WTC11 (cell line): ENCODE results near the gene KRTAP20-3. TPM values are rescaled to one million over a fixed set of nuclear protein-coding genes. Genes with fewer than 3 reads are reported as not detected.

ENCODE experiments used
- ATAC-seq: fragments of 200-7000 bp; cut with Tn5 transposase; 2 replicates; pipeline ENCODE4 v1.10.0; 2021; ENCODE audit warnings: mild to moderate bottlenecking, moderate library complexity
- CTCF ChIA-PET: fragments of 300-600 bp; sonication (Branson Sonifier 250); formaldehyde crosslinking; loops from one replicate; lab custom pipeline; 2021; ENCODE audit warnings: antibody characterized with exemption; lab: Charles Lee
- POLR2A ChIA-PET: fragments of 350-600 bp; sonication (Branson Sonifier 250); formaldehyde crosslinking; loops from one replicate; lab custom pipeline; 2021; ENCODE audit warnings: antibody characterized with exemption; lab: Charles Lee
- DNase-seq: peaks from one replicate; pipeline ENCODE4 v3.0.0; 2021; ENCODE audit warnings: low spot score
- H3K27ac Mint-ChIP-seq: 2 replicates; pipeline ENCODE4 v1.8.0; 2021; ENCODE audit warnings: mixed read lengths
- H3K27me3 Mint-ChIP-seq: 2 replicates; pipeline ENCODE4 v1.8.0; 2021; ENCODE audit warnings: low read depth, mild to moderate bottlenecking, moderate library complexity, mixed read lengths
- H3K36me3 Mint-ChIP-seq: 2 replicates; pipeline ENCODE4 v1.8.0; 2021; ENCODE audit warnings: mixed read lengths
- H3K4me1 Mint-ChIP-seq: 2 replicates; pipeline ENCODE4 v1.8.0; 2022; ENCODE audit warnings: mixed read lengths
- H3K4me3 Mint-ChIP-seq: 2 replicates; pipeline ENCODE4 v1.8.0; 2021; ENCODE audit warnings: mild to moderate bottlenecking, moderate library complexity, mixed read lengths
- H3K9me3 Mint-ChIP-seq: 2 replicates; pipeline ENCODE4 v1.8.0; 2021; ENCODE audit warnings: mixed read lengths
- CREM ChIP-seq: sonication (generic); formaldehyde crosslinking; IDR thresholded peaks from 2 replicates; pipeline ENCODE4 v1.8.1; 2022; ENCODE audit warnings: mild to moderate bottlenecking, missing genetic modification reagents, moderate library complexity
- CTCF ChIP-seq: fragments of 200-600 bp; IDR thresholded peaks from 2 replicates; pipeline ENCODE4 v1.8.0; 2022; ENCODE audit warnings: antibody characterized with exemption
- HMGA2 ChIP-seq: fragments of 250-450 bp; sonication (Bioruptor Pico); IDR thresholded peaks from 2 replicates; pipeline ENCODE4 v1.4.0; 2021; ENCODE audit warnings: mild to moderate bottlenecking, moderate library complexity
- NFE2L1 ChIP-seq: sonication (generic); formaldehyde crosslinking; IDR thresholded peaks from 2 replicates; pipeline ENCODE4 v1.8.1; 2023; ENCODE audit warnings: missing genetic modification reagents
- NR1H2 ChIP-seq: sonication (generic); formaldehyde crosslinking; IDR thresholded peaks from 2 replicates; pipeline ENCODE4 v1.9.0; 2021; ENCODE audit warnings: mild to moderate bottlenecking, moderate library complexity, missing genetic modification reagents
- OVOL2 ChIP-seq: fragments of 250-450 bp; sonication (Bioruptor Pico); IDR thresholded peaks from 2 replicates; pipeline ENCODE4 v1.9.0; 2021; ENCODE audit warnings: mild to moderate bottlenecking, borderline replicate concordance
- RELA ChIP-seq: sonication (generic); formaldehyde crosslinking; IDR thresholded peaks from 2 replicates; pipeline ENCODE4 v1.8.1; 2022; ENCODE audit warnings: missing genetic modification reagents, mild to moderate bottlenecking, borderline replicate concordance
- SOX15 ChIP-seq: fragments of 250-450 bp; sonication (Bioruptor Pico); IDR thresholded peaks from 2 replicates; pipeline ENCODE4 v1.9.0; 2021; ENCODE audit warnings: mild to moderate bottlenecking
- ZNF121 ChIP-seq: sonication (generic); formaldehyde crosslinking; IDR thresholded peaks from 2 replicates; pipeline ENCODE4 v1.8.0; 2023; ENCODE audit warnings: missing genetic modification reagents
- ZNF219 ChIP-seq: sonication (generic); formaldehyde crosslinking; IDR thresholded peaks from 2 replicates; pipeline ENCODE4 v1.8.0; 2023; ENCODE audit warnings: missing genetic modification reagents, mild to moderate bottlenecking, borderline replicate concordance
- ZNF263 ChIP-seq: sonication (generic); formaldehyde crosslinking; IDR thresholded peaks from 2 replicates; pipeline ENCODE4 v1.8.1; 2022; ENCODE audit warnings: low read depth, mild to moderate bottlenecking, moderate library complexity, missing genetic modification reagents
- ZNF281 ChIP-seq: sonication (generic); formaldehyde crosslinking; IDR thresholded peaks from 2 replicates; pipeline ENCODE4 v1.8.0; 2023; ENCODE audit warnings: mild to moderate bottlenecking, missing genetic modification reagents
- ZNF317 ChIP-seq: sonication (generic); formaldehyde crosslinking; IDR thresholded peaks from 2 replicates; pipeline ENCODE4 v1.8.1; 2023; ENCODE audit warnings: low read depth, mild to moderate bottlenecking, moderate library complexity, missing genetic modification reagents, borderline replicate concordance
- ZNF671 ChIP-seq: fragments of 250-450 bp; sonication (Bioruptor Pico); IDR thresholded peaks from 2 replicates; pipeline ENCODE4 v1.8.0; 2021; ENCODE audit warnings: mild to moderate bottlenecking
- total RNA-seq: library from RNA; stranded (reverse); gene quantifications from 3 replicates; pipeline ENCODE4 v1.2.3, GENCODE V29; 2021
- TF ChIP-seq, protein P1 (sequence below): sonication (generic); formaldehyde crosslinking; IDR thresholded peaks from 2 replicates; pipeline ENCODE4 v1.8.0; 2023; ENCODE audit warnings: missing genetic modification reagents, mild to moderate bottlenecking, borderline replicate concordance
- TF ChIP-seq, protein P2 (sequence below): sonication (generic); formaldehyde crosslinking; conservative IDR thresholded peaks from 2 replicates; pipeline ENCODE4 v1.8.1; 2023; ENCODE audit warnings: mild to moderate bottlenecking, low read depth, missing genetic modification reagents, moderate library complexity

The KRTAP20-3 gene
- total RNA-seq, 1 experiment from 2014 or later: not detected

DNA sequence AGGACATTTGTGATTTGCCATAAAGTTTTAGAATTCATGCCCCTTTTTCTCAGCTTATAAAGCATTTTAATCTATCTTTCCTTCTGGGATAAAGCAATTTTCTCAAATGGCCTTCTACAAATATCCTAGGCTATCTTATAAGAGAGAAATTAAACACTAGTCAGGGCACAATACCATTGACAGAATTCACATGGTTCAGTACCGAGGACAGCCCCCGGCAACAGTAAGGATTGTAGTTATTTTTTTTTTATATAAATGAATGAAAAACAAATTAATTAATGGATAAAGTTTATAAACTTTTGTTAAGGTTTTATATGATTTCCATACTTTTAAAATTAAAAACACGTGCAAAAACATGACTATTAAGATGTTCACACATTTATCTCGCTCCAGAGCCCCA, 14.6 kb upstream of the KRTAP20-3 start:
- no peak overlapping the region for H3K27ac Mint-ChIP-seq
- peaks cover 14% of the 10 kb centered on the region for H3K9me3 Mint-ChIP-seq
- no peaks in the 10 kb centered on the region for H3K27me3 Mint-ChIP-seq
- H3K4me3 Mint-ChIP-seq: no peak overlapping the region
- CTCF ChIA-PET: no interaction called here
- POLR2A ChIA-PET: no interaction called here
- H3K4me1 Mint-ChIP-seq: peaks cover 12% of the 10 kb centered on the region
- no peak for TF ChIP-seq ZNF317 (CRISPR knock-in tag)
- no peak for TF ChIP-seq ZNF281
- TF ChIP-seq HMGA2: no peak
- no peak for TF ChIP-seq RELA (CRISPR knock-in tag)
- TF ChIP-seq NFE2L1: no peak
- no peak for TF ChIP-seq CREM (CRISPR knock-in tag)
- TF ChIP-seq OVOL2 (CRISPR knock-in tag): no peak
- no peak for TF ChIP-seq ZNF263
- no peak for TF ChIP-seq ZNF671 (CRISPR knock-in tag)
- no peak for TF ChIP-seq ZNF121 (CRISPR knock-in tag)
- TF ChIP-seq, protein P1, sequence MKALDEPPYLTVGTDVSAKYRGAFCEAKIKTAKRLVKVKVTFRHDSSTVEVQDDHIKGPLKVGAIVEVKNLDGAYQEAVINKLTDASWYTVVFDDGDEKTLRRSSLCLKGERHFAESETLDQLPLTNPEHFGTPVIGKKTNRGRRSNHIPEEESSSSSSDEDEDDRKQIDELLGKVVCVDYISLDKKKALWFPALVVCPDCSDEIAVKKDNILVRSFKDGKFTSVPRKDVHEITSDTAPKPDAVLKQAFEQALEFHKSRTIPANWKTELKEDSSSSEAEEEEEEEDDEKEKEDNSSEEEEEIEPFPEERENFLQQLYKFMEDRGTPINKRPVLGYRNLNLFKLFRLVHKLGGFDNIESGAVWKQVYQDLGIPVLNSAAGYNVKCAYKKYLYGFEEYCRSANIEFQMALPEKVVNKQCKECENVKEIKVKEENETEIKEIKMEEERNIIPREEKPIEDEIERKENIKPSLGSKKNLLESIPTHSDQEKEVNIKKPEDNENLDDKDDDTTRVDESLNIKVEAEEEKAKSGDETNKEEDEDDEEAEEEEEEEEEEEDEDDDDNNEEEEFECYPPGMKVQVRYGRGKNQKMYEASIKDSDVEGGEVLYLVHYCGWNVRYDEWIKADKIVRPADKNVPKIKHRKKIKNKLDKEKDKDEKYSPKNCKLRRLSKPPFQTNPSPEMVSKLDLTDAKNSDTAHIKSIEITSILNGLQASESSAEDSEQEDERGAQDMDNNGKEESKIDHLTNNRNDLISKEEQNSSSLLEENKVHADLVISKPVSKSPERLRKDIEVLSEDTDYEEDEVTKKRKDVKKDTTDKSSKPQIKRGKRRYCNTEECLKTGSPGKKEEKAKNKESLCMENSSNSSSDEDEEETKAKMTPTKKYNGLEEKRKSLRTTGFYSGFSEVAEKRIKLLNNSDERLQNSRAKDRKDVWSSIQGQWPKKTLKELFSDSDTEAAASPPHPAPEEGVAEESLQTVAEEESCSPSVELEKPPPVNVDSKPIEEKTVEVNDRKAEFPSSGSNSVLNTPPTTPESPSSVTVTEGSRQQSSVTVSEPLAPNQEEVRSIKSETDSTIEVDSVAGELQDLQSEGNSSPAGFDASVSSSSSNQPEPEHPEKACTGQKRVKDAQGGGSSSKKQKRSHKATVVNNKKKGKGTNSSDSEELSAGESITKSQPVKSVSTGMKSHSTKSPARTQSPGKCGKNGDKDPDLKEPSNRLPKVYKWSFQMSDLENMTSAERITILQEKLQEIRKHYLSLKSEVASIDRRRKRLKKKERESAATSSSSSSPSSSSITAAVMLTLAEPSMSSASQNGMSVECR (CRISPR knock-in tag): no peak
- TF ChIP-seq, protein P2, sequence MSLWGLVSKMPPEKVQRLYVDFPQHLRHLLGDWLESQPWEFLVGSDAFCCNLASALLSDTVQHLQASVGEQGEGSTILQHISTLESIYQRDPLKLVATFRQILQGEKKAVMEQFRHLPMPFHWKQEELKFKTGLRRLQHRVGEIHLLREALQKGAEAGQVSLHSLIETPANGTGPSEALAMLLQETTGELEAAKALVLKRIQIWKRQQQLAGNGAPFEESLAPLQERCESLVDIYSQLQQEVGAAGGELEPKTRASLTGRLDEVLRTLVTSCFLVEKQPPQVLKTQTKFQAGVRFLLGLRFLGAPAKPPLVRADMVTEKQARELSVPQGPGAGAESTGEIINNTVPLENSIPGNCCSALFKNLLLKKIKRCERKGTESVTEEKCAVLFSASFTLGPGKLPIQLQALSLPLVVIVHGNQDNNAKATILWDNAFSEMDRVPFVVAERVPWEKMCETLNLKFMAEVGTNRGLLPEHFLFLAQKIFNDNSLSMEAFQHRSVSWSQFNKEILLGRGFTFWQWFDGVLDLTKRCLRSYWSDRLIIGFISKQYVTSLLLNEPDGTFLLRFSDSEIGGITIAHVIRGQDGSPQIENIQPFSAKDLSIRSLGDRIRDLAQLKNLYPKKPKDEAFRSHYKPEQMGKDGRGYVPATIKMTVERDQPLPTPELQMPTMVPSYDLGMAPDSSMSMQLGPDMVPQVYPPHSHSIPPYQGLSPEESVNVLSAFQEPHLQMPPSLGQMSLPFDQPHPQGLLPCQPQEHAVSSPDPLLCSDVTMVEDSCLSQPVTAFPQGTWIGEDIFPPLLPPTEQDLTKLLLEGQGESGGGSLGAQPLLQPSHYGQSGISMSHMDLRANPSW (CRISPR knock-in tag): no peak
- TF ChIP-seq CTCF: no peak
- TF ChIP-seq NR1H2 (CRISPR knock-in tag): no peak
- no peak for TF ChIP-seq ZNF219 (CRISPR knock-in tag)
- ATAC-seq (no peak), DNase-seq (no peak)
- H3K36me3 Mint-ChIP-seq: peaks cover 13% of the 10 kb centered on the region

GRCh38 chr21:30629200-30629599, 13.5 kb upstream of the KRTAP20-3 start:
- Mint-ChIP-seq H3K4me3 (no peak overlapping the region), H3K4me1 (peaks cover 12% of the 10 kb centered on the region), H3K9me3 (peaks cover 13% of the 10 kb centered on the region), H3K27me3 (no peaks in the 10 kb centered on the region), H3K36me3 (peaks cover 13% of the 10 kb centered on the region), H3K27ac (no peak overlapping the region)
- ATAC-seq (no peak), DNase-seq (no peak)
- CTCF ChIA-PET: no interaction called here
- TF ChIP-seq OVOL2 (CRISPR knock-in tag): no peak
- no peak for TF ChIP-seq SOX15 (CRISPR knock-in tag)
- POLR2A ChIA-PET: no interaction called here
